Measurements from ENCODE around the gene C19orf67.
A peak's percentile ranks its signal among the peaks of the same experiment; 100 is the strongest.
"Not testable (repeated sequence)": the region's sequence is repeated elsewhere in the genome, so short reads cannot be mapped to it uniquely, and the experiment has no call there.

Gene C19orf67

DNA sequence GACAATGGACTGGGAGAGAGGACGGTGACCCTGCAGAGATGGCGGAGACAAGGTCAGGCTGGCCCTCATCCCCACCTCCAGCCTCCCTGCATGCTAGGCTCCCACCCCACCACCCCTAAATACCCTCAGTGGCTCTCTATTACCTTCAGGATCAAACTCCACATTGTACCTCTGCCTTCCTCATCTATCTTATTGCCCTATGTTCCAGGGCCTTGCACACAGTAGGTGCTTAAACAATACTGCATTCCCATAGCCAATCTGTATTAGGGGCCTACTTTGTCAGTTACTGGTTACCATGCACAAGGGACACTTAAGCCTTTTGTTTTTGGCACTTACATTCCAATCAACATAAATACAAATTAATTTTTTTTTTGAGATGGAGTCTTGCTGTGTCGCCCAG, 30.2 kb downstream of the C19orf67 start:
- no peak for DNase-seq

DNA sequence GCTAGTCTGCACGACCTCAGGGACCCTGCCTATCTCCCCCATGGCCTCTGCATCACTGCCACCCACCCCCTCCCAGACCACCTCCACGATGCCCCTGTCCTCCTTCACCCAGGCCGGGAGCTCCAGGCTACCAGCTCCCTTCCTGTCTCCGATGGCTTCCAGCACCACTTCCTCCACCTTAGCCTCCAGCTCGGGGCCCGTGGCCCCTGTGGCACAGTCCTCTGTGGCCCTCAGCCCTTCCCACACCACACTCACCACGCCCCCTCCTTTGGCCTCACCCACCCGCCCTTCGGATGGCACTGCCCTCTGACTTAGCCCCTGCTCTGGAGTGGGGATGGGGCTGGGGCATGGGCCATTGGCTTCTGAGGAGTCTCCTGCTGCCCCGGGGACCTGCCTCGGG, 30.9 kb downstream of the C19orf67 start:
- DNase-seq: no peak

DNA sequence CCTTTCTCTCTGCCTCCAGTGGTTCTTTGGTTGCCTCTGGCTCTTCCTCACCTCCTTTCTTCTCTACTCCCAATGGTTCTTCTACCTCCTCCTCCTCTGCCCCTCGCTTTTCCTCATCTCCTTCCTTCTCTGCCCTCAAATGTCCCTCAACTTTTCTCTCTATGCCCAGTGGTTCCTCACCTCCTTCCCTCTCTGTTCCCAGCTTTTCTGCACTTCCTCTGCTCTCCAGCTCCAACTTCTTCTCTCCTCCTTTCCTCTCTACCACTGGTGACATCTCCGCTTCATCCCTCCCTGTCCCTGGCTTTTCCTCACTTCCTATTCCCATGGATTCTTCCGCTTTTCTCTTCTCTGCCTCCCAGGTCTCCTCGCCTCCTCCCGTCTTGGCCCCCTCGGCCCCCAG, 31.5 kb downstream of the C19orf67 start:
- DNase-seq: no peak

DNA sequence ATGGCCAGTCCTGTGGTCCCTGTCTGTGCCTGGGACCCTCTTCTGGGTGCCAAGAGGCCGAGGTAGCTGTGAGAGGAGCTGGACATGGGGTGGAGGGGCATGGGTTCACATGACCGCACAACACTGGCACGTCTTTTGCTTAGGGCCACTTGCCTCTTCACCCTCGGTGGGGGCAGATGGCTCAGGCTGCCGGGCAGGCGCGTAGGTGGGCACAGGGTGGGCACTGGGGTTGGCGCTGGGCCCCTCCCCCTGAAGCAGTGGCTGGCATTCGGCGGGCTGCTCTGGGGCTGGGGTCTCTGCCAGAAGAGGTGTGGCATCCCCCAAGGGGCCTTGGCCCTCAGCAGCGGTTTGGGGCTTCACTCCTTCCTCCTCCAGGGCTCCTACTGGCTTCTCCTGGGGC, 32.1 kb downstream of the C19orf67 start:
- DNase-seq: no peak

DNA sequence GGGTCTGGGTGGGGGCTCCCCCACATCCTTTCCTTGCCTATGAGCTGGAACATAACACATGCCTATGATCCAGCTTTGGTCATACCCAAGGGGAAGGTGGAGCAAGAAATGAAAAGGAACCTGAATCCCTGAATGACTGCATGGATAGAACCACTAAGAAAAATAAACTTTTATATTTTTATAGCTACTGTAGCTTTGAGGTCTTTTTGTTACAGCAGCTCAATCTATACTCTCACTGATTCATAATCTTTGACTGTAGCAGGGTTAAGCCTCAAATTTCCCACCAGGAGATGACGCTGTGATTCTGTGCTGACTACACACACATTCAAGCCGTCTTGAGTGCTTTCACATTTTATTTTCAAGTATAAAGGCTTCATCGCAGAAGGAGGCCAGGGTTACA, 32.6 kb downstream of the C19orf67 start:
- DNase-seq: no peak

DNA sequence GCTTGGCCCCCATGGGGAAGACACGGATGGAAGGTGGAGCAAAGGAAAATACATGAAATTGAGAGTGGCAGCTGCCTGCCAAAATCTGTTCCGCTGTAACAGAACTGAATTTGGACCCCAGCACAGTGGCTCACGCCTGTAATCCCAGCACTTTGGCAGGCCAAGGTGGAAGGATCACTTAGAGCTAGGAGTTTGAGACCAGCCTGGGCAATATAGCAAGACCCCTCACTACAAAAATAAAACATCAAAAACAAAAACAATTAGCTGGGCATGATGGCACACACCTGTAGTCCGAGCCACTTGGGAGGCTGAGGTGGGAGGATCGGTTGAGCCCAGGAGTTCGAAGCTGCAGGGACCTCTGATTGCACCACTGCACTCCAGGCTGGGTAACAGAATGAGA, 33.1 kb downstream of the C19orf67 start:
- DNase-seq: no peak

DNA sequence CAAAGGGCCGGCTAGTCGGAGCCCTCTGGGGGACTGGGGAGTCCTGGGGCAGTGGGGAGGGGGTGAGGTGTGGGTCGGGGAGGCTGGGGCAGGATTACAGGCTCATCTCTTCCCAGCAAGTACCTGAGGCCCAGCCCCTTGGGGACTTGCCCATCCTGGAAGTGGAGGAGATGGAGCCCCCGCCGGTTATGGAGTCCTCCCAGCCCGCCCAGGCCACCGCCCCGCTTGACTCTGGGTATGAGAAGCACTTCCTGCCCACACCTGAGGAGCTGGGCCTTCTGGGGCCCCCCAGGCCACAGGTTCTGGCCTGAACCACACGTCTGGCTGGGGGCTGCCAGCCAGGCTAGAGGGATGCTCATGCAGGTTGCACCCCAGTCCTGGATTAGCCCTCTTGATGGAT, 33.6 kb downstream of the C19orf67 start:
- no peak for DNase-seq

DNA sequence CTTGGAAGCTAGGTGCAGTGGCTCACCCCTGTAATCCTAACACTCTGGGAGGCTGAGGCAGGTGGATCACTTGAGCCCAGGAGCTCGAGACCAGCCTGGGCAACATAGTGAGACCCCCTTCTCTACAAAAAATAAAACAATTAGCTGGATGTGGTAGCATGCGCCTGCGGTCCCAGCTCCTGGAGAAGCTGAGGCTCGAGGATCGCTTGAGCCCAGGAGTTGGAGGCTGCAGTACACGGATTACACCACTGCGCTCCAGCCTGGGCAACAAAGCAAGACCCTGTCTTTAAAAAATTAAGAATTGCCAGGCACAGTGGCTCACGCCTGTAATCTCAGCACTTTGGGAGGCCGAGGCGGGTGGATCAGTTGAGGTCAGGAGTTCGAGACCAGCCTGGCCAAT, 34.6 kb downstream of the C19orf67 start:
- DNase-seq: not testable (repeated sequence)

DNA sequence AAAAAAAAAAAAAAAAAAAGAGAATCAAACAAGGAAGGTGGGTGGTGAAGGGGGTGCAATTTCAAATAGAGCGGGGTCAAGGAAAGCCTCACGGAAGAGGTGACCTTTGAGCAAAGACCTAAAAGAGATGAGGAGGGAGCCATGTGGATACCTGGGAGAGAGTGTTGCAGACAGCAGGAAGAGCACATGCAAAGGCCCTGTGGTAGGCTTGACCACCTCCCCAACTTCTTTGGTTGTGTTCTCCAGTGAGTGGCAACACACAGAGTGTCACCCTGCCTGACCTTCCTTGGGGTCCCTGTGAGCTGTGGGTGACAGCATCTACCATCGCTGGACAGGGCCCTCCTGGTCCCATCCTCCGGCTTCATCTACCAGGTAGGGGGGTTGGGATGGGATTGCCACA, 35.1 kb downstream of the C19orf67 start:
- DNase-seq: no peak

DNA sequence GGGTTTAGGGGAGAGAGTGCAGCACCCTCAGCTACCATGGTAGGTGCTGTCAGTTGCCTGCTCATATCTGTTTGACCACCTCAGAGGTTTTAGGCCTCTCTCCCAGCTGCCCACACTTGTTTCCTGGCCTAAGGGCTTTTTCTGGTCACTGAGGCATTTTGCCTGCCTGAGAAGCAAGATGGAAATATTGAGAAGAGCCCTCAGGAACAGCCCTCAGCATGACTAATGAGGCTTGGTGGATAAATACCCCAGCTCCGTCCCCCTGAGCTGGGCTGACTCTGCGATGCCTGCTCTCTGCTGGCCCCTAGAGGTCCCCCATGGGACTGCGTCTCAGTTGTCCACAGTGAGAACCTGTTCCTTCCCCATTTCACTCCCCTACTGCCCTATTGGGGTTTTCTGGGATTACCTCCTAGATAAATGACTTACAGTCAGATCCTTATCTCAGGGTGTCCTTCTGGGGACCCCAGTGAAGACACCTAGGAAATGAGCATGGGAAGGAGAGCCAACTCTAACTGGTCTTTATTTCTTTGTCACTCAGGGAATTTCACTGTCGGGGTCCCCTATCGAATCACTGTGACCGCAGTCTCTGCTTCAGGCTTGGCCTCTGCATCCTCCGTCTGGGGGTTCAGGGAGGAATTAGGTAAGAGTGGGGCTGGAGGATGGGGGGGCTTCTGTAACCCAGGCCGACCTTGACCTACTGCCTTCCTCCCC, 37.0 kb downstream of the C19orf67 start:
- DNase-seq: no peak

DNA sequence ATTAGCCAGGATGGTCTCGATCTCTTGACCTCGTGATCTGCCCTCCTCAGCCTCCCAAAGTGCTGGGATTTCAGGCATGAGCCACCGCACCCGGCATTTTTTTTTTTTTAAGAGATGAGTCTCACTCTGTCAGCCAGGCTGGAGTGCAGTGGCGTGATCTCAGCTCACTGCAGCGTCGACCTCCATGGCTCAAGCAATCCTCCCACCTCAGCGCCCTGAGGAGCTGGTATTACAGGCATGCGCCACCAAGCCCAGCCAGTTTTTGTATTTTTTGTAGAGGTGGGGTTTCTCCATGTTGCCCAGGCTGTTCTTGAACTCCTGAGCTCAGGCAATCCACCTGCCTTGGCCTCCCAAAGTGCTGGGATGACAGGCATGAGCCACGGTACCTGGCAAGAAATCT, 37.7 kb downstream of the C19orf67 start:
- not testable (repeated sequence) for DNase-seq

DNA sequence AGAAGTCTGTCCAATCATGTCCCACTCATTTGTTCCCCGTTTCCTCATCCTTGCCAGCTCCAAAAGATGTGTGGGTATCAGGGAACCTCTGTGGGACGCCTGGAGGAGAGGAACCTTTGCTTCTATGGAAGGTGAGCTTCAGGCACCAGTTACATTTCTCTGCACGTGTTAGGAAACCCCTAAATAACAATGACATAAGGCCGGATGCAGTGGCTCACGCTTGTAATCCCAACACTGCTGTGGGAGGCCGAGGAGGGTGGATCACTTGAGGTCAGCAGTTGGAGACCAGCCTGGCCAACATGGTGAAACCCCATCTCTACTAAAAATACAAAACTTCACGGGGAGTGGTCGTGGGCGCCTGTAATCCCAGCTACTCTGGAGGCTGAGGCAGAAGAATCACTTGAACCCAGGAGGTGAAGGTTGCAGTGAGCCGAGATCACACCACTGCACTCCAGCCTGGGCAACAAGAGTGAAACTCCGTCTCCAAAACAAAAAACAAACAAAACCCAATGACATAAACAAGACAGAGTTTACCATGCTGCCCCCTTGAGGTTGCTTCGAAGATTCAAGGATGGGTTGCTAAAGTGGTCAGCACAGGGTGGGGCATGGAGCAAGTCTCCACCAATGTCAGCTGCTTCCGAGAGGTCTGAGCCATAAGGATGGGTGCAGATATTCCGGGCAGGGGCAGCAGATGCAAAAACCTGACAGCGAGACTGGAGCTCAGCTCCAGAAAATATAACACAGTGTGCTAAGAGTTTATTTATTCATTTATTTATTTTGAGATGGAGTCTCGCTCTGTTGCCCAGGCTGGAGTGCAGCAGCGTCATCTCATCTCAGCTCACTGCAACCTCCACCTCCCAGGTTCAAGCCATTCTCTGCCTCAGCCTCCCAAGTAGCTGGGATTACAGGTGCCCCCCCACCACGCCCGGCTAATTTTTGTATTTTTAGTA, 42.6 kb downstream of the C19orf67 start:
- DNase-seq: not testable (repeated sequence)

DNA sequence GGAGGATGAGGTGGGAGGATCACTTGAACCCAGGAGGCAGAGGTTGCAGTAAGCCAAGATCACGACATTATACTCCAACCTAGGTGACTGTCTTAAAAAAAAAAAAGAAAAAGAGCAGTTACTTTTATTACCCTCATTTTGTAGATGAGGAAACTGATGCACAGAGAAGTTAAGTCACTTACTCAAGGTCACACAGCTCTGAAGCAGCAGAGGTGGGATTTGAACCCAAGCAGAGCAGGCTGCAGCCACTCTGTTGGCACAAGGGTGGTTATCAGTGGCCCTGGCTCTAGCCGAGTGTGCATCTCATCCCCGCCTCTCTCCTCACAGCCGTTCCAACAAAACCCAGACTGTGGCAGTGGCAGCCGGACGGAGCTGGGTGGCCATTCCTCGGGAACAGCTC, 46.4 kb downstream of the C19orf67 start:
- no peak for DNase-seq

DNA sequence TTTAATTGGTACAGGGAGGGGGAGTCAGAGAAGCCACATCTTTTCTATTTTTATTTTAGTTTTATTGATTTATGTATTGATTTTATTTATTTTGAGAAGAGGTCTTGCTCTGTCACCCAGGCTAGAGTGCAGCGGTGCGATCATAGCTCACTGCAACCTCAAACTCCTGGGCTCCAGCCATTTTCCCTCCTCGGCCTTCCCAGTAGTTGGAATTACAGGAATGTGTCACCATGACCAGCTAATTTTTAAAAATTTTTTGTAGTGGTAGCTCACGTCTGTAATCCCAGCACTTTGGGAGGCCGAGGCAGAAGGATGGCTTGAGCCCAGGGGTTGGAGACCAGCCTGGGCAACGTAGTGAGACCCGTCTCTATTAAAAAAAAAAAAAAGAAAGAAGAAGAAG, 49.9 kb downstream of the C19orf67 start:
- no peak for DNase-seq

DNA sequence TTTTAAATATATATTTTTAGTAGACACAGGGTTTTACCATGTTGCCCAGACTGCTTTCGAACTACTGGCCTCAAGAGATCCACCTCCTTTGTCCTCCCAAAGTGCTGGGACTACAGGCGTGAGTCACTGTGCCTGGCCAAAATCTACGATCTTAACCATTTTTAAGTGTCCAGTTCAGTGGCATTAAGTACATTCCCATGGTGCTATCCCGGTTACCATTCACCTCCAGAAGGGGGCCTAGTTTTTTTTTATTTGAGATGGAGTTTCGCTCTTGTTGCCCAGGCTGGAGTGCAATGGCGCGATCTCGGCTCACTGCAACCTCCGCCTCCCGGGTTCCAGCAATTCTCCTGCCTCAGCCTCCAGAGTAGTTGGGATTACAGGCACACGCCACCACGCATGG, 50.4 kb downstream of the C19orf67 start:
- not testable (repeated sequence) for DNase-seq

DNA sequence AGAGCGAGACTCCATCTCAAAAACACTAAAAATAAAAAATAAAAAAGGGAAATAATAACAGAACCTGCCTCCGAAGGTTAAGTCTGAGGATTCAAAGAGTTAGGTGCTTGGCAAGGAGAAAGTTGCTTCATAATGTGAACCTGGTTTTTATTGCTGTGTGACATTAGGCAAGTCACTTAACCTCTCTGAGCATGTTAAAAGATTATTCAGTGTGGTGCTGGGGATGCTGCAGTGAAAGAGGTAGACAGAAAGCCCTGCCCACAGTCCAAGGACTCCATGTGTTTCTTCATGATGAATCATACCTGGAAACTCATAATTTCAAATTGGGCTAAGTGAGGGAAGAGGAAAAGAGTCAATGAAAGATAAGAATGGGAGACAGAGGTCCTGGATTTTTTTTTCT, 51.6 kb downstream of the C19orf67 start:
- DNase-seq: no peak

DNA sequence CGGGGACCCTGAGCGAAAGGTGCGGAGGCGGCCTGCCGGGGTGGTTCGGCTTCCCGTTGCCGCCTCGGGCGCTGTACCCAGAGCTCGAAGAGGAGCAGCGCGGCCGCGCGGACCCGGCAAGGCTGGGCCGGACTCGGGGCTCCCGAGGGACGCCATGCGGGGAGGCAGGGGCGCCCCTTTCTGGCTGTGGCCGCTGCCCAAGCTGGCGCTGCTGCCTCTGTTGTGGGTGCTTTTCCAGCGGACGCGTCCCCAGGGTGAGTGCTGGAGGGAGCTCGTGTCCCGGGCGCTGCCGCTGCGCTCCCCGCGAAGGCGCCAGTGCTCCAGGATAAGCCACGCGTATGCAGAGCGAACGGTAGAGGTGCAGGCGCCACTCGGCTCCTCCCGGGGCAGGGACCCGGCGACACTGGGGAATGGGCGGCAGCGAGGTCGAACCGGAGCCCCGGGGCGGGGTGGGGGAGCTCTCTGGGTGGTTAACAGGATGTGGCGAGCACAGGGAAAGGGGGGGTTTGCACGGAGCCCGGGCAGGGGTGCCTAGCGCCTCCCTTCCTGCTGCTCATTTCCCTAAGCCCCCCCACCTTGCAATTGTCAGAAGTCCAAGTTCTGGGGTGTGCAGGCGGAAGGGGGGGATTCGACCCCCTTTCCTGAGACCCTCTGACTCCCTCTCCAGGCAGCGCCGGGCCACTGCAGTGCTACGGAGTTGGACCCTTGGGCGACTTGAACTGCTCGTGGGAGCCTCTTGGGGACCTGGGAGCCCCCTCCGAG, 53.7 kb downstream of the C19orf67 start, which contains the start of gene IL27RA:
Gene IL27RA, plus strand, starts transcription at position 44 of the 762 bp plus-strand sequence. Its CDS starts 111 bp downstream, at position 155.
- peak; percentile 14 for DNase-seq

Data from NCI-H446 treated with DMSO at 0.1 percent for 48 hours (cell line).